ENCODE measurements around the gene EPB41L2. TPM values are rescaled to one million over a fixed set of nuclear protein-coding genes. Genes with fewer than 3 reads are reported as not detected.

Gene EPB41L2
- total RNA-seq, 3 donors from 2014 or later (not counting 1 experiment from before 2014, with no cell fraction given): 6.8 to 11.4 (median 11.0) TPM

DNA sequence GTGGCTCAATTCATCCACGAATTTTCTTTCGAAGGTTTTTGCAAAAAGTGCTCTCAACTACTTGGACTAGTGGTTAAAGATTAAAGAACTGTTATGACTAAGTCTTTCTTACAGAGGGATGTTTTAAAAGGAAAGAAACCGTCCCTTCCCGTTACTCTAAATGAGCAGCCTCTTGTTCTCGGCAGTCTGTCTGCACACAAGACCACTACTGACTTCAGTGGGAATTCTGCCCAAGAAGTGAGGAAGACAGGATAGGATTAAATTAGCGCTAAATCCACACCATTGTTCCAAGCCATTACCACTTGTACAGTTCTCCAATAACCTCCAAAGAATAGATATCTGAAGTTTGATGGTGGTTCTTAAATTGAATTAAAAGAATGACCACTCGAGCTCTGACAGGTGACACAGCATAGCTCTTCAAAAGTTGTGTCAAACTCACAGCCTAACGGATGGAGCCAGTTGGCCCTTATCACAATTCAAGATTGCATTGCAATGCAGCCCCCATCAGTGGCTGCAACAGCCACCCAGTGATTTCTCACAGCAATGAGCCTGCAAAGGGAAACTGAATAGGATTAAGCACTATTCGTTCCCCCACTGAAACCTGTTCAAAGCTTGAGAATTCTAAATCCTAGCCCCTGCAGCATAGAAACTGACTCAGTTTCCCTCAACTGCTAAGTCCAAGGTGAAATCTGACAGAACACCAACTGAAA, 1.8 kb downstream of the EPB41L2 start:
- DNase-seq (peak in 1 of 2 donors; percentile 19), ATAC-seq (no peak)
- Mint-ChIP-seq H3K9me3 (no peaks in the 10 kb centered on the region), H3K27me3 (ENCODE audit: low read depth in 2 of 2) (peaks cover 0 to 3% of the 10 kb centered on the region in 2 donors), H3K27ac (peak overlapping the region; percentile 7 to 44), H3K36me3 (no peaks in the 10 kb centered on the region), H3K4me1 (peaks cover 15 to 18% of the 10 kb centered on the region in 2 donors), H3K4me3 (peak overlapping the region; percentile 73)
- 72% methylated on average over 8 of the region's 9 CpGs for WGBS (ENCODE audit: insufficient coverage)
- Histone ChIP-seq H3K27me3 (ENCODE audit: control insufficient read depth, insufficient read depth, low read length) (no peaks in the 10 kb centered on the region), H3K4me3 (ENCODE audit: low read length) (no peak overlapping the region), H3K27ac (ENCODE audit: low read length) (no peak overlapping the region), H3K9me3 (ENCODE audit: control insufficient read depth, insufficient read depth, low read length) (no peaks in the 10 kb centered on the region), H3K4me1 (ENCODE audit: control insufficient read depth, insufficient read depth, low read length) (peaks cover 16% of the 10 kb centered on the region), H3K36me3 (ENCODE audit: control insufficient read depth, insufficient read depth, low read length) (no peaks in the 10 kb centered on the region)
- intact Hi-C loops (cut with micrococcal nuclease): loop anchor here (5.0 kb wide), 1 partner anchor 76 kb away; the partner anchor contains the start of gene AKAP7
- TF ChIP-seq, protein P1, sequence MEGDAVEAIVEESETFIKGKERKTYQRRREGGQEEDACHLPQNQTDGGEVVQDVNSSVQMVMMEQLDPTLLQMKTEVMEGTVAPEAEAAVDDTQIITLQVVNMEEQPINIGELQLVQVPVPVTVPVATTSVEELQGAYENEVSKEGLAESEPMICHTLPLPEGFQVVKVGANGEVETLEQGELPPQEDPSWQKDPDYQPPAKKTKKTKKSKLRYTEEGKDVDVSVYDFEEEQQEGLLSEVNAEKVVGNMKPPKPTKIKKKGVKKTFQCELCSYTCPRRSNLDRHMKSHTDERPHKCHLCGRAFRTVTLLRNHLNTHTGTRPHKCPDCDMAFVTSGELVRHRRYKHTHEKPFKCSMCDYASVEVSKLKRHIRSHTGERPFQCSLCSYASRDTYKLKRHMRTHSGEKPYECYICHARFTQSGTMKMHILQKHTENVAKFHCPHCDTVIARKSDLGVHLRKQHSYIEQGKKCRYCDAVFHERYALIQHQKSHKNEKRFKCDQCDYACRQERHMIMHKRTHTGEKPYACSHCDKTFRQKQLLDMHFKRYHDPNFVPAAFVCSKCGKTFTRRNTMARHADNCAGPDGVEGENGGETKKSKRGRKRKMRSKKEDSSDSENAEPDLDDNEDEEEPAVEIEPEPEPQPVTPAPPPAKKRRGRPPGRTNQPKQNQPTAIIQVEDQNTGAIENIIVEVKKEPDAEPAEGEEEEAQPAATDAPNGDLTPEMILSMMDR (IDR thresholded peaks at IDR 0.05): no peak

DNA sequence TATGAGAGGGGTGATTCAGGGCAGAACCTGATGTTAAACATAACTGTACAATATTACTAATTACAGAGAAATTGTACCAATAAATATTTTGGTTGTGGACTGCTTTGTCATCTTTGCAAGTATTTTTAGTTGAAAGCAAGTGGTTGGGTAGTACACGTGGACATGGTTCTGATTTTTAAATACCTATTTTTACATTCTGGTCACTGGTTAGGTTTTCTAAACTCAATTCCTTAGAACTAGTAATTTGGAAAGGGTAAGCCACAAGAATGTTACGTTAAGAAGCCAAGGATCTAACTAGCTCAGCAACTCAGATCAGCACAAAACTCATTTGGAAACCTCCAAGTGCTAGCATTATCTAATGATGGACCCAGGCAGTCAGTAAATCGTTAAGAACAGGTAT, 2.7 kb downstream of the EPB41L2 start:
- Histone ChIP-seq H3K27me3 (ENCODE audit: control insufficient read depth, insufficient read depth, low read length) (no peaks in the 10 kb centered on the region), H3K4me1 (ENCODE audit: control insufficient read depth, insufficient read depth, low read length) (peaks cover 16% of the 10 kb centered on the region), H3K4me3 (ENCODE audit: low read length) (no peak overlapping the region), H3K36me3 (ENCODE audit: control insufficient read depth, insufficient read depth, low read length) (no peaks in the 10 kb centered on the region), H3K9me3 (ENCODE audit: control insufficient read depth, insufficient read depth, low read length) (no peaks in the 10 kb centered on the region), H3K27ac (ENCODE audit: low read length) (no peak overlapping the region)
- WGBS (ENCODE audit: insufficient coverage): 67% methylated on average over 2 of the region's 3 CpGs
- Mint-ChIP-seq H3K4me1 (peaks cover 15 to 18% of the 10 kb centered on the region in 2 donors), H3K27ac (no peak overlapping the region), H3K9me3 (no peaks in the 10 kb centered on the region), H3K27me3 (ENCODE audit: low read depth in 2 of 2) (no peaks in the 10 kb centered on the region), H3K4me3 (peak overlapping the region; percentile 21), H3K36me3 (no peaks in the 10 kb centered on the region)
- intact Hi-C loops (cut with micrococcal nuclease): loop anchor here (5.0 kb wide), 1 partner anchor 77 kb away; the partner anchor contains the start of gene AKAP7
- no peak for ATAC-seq
- TF ChIP-seq, protein P1 (IDR thresholded peaks at IDR 0.05): no peak
- no peak for DNase-seq

DNA sequence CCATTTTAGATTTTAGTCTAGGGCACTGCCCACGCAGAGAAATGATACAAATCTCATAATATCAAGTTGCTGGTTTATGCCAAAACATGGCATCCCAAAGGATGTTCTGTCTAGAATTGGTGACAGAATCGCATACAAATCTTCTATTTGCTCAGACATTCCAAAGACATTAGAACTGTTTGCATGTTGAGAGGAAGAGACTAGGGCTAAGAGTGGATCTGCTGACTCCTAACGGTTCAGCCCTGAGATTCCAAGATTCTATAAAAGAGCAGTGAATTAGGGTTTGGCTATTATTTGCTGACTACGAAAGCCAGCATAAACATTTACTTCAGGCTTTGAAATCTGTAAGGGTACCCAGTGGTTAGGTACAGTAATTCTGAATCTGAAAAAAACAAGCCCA, 3.6 kb downstream of the EPB41L2 start:
- Histone ChIP-seq H3K27me3 (ENCODE audit: control insufficient read depth, insufficient read depth, low read length) (no peaks in the 10 kb centered on the region), H3K4me3 (ENCODE audit: low read length) (no peak overlapping the region), H3K36me3 (ENCODE audit: control insufficient read depth, insufficient read depth, low read length) (no peaks in the 10 kb centered on the region), H3K4me1 (ENCODE audit: control insufficient read depth, insufficient read depth, low read length) (peaks cover 16% of the 10 kb centered on the region), H3K27ac (ENCODE audit: low read length) (no peak overlapping the region), H3K9me3 (ENCODE audit: control insufficient read depth, insufficient read depth, low read length) (peaks cover 6% of the 10 kb centered on the region)
- peaks cover 1 to 2% of the 10 kb centered on the region in 2 donors for H3K9me3 Mint-ChIP-seq
- H3K4me3 Mint-ChIP-seq: no peak overlapping the region
- H3K4me1 Mint-ChIP-seq: peaks cover 15 to 18% of the 10 kb centered on the region in 2 donors
- 97% methylated on average over 4 of the region's 4 CpGs for WGBS (ENCODE audit: insufficient coverage)
- ATAC-seq (no peak), DNase-seq (no peak)
- H3K27me3 Mint-ChIP-seq (ENCODE audit: low read depth in 2 of 2): no peaks in the 10 kb centered on the region
- H3K27ac Mint-ChIP-seq: no peak overlapping the region
- peaks cover 4% of the 10 kb centered on the region for H3K36me3 Mint-ChIP-seq
- TF ChIP-seq, protein P1 (IDR thresholded peaks at IDR 0.05): no peak
- intact Hi-C loops (cut with micrococcal nuclease): no loop called here

Data from natural killer cell (primary cell).